Neural cell (in vitro differentiated cells): ENCODE data around the gene XKR3. TPM values are rescaled to one million over a fixed set of nuclear protein-coding genes. Genes with fewer than 3 reads are reported as not detected.

Experiments
- H2AFZ ChIP-seq: fragments of 200-600, 300-800 bp; sonication (generic), shearing (Covaris generic); 2 replicates; pipeline ENCODE4 v1.6.0; 2014; ENCODE audit warnings: low read depth, mild to moderate bottlenecking, antibody characterized with exemption, low read length, moderate library complexity
- H3F3A ChIP-seq: fragments of 200-600 bp; shearing (Covaris generic); 2 replicates; pipeline ENCODE4 v1.6.1; 2016; ENCODE audit warnings: mild to moderate bottlenecking, moderate library complexity, mixed read lengths, antibody characterized with exemption, low read length; ENCODE audit not compliant: insufficient read depth, poor library complexity, severe bottlenecking
- H3K27ac ChIP-seq: fragments of 200-600, 300-800 bp; sonication (generic), shearing (Covaris generic); 2 replicates; pipeline ENCODE4 v1.5.1; 2014; ENCODE audit warnings: mild to moderate bottlenecking, low read length, moderate library complexity
- H3K27me3 ChIP-seq: fragments of 300-800, 200-600 bp; sonication (generic), shearing (Covaris generic); 2 replicates; pipeline ENCODE4 v1.6.0; 2014; ENCODE audit warnings: mild to moderate bottlenecking, low read depth, low read length, moderate library complexity; ENCODE audit not compliant: insufficient read depth
- H3K36me3 ChIP-seq: fragments of 300-800, 200-600 bp; sonication (generic), shearing (Covaris generic); 2 replicates; pipeline ENCODE4 v1.5.1; 2014; ENCODE audit warnings: mild to moderate bottlenecking, antibody characterized with exemption, low read length, moderate library complexity; ENCODE audit not compliant: insufficient read depth
- H3K4me2 ChIP-seq: fragments of 300-800, 200-600 bp; sonication (generic), shearing (Covaris generic); 2 replicates; pipeline ENCODE4 v1.6.0; 2014; ENCODE audit warnings: mild to moderate bottlenecking, low read length
- H3K4me3 ChIP-seq: fragments of 300-800, 200-600 bp; sonication (generic), shearing (Covaris generic); 2 replicates; pipeline ENCODE4 v1.5.1; 2014; ENCODE audit warnings: mild to moderate bottlenecking, low read length, moderate library complexity
- H3K79me2 ChIP-seq: fragments of 200-600 bp; shearing (Covaris generic); replicated peaks from 2 replicates; pipeline ENCODE4 v1.6.0; 2014; ENCODE audit warnings: mild to moderate bottlenecking, low read length, moderate library complexity; ENCODE audit not compliant: insufficient read depth
- H3K9ac ChIP-seq: fragments of 300-800, 200-600 bp; sonication (generic), shearing (Covaris generic); 2 replicates; pipeline ENCODE4 v1.6.1; 2016; ENCODE audit warnings: mild to moderate bottlenecking, low read length, mixed read lengths
- H3K9me2 ChIP-seq: fragments of 200-600 bp; shearing (Covaris generic); 2 replicates; pipeline ENCODE4 v1.6.1; 2016; ENCODE audit warnings: mild to moderate bottlenecking, low read length, mixed read lengths; ENCODE audit not compliant: insufficient read depth
- H3K9me3 ChIP-seq: fragments of 200-600, 300-800 bp; sonication (generic), shearing (Covaris generic); 2 replicates; pipeline ENCODE4 v1.6.1; 2016; ENCODE audit warnings: mild to moderate bottlenecking, mixed run types, low read length, moderate library complexity, mixed read lengths
- H4K20me1 ChIP-seq: fragments of 200-600 bp; shearing (Covaris generic); 2 replicates; pipeline ENCODE4 v1.6.1; 2016; ENCODE audit warnings: mild to moderate bottlenecking, mixed run types; ENCODE audit not compliant: insufficient read depth
- EP300 ChIP-seq: fragments of 450-650 bp; conservative IDR thresholded peaks from 2 replicates; pipeline ENCODE4 v1.6.1; 2014; ENCODE audit warnings: antibody characterized with exemption, mild to moderate bottlenecking, moderate library complexity; ENCODE audit not compliant: poor library complexity, severe bottlenecking
- EZH2 ChIP-seq: fragments of 200-600, 300-800 bp; shearing (Covaris generic), sonication (generic); IDR thresholded peaks from 2 replicates; pipeline ENCODE4 v1.6.1; 2014; ENCODE audit warnings: antibody characterized with exemption, low read length, borderline replicate concordance, mild to moderate bottlenecking; ENCODE audit not compliant: insufficient read depth, poor library complexity, severe bottlenecking
- MXI1 ChIP-seq: fragments of 450-650 bp; conservative IDR thresholded peaks from 2 replicates; pipeline ENCODE4 v1.6.1; 2014; ENCODE audit warnings: antibody characterized with exemption, mild to moderate bottlenecking; ENCODE audit not compliant: poor library complexity, severe bottlenecking
- POLR2AphosphoS5 ChIP-seq: IDR thresholded peaks from 2 replicates; pipeline ENCODE4 v1.6.1; 2012
- RAD21 ChIP-seq: fragments of 450-650 bp; conservative IDR thresholded peaks from 2 replicates; pipeline ENCODE4 v1.6.1; 2014; ENCODE audit warnings: antibody characterized with exemption, mild to moderate bottlenecking, moderate library complexity
- SMC3 ChIP-seq: fragments of 450-650 bp; conservative IDR thresholded peaks from 2 replicates; pipeline ENCODE4 v1.6.1; 2014; ENCODE audit warnings: antibody characterized with exemption, mild to moderate bottlenecking, moderate library complexity; ENCODE audit not compliant: poor library complexity
- TAF1 ChIP-seq: IDR thresholded peaks from 2 replicates; pipeline ENCODE4 v1.6.1; 2012; ENCODE audit warnings: low read depth
- polyA plus RNA-seq: library from polyadenylated mRNA; depleted of rRNA; stranded (reverse); fragments of >200 nt; gene quantifications from 2 replicates; pipeline ENCODE4 v1.2.3, GENCODE V29; 2014
- TF ChIP-seq, protein P1 (sequence below): fragments of 450-650 bp; IDR thresholded peaks from 2 replicates; pipeline ENCODE4 v1.5.1; 2014; ENCODE audit warnings: antibody characterized with exemption, mild to moderate bottlenecking, moderate library complexity; ENCODE audit not compliant: poor library complexity, severe bottlenecking
- TF ChIP-seq, protein P2 (sequence below): IDR thresholded peaks from 2 replicates; pipeline ENCODE4 v1.6.1; 2012; ENCODE audit warnings: borderline replicate concordance

XKR3 gene
- polyA plus RNA-seq, 1 donor from 2014 or later, result not detected

DNA sequence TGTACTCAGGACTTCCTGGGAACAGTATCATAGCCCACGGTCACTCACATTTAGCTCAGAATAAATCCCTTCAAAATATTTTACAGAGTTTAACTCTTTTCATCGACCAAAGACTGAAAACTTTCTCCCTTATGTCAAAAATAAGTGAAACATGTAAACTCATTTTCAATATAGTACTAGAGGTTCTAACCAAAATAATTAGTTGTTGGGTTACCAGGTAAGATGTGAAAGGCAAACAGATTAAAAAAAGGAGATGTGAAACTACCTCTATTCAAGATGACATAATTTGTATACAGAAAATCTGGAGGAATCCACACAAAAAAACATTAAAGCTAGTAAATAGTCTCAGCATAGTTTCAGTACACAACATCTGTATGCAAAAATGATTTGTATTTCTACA lies 20.3 kb downstream of the XKR3 start:
- Histone ChIP-seq H3K9me3 (no peaks in the 10 kb centered on the region), H3K9ac (no peak overlapping the region), H3K4me3 (no peak overlapping the region), H4K20me1 (no peaks in the 10 kb centered on the region), H2AFZ (no peak overlapping the region), H3K36me3 (no peaks in the 10 kb centered on the region), H3K4me2 (no peak overlapping the region), H3K27me3 (no peaks in the 10 kb centered on the region), H3K27ac (no peak overlapping the region), H3F3A (no peaks in the 10 kb centered on the region), H3K79me2 (no peaks in the 10 kb centered on the region), H3K9me2 (no peaks in the 10 kb centered on the region)
- TF ChIP-seq, protein P1, sequence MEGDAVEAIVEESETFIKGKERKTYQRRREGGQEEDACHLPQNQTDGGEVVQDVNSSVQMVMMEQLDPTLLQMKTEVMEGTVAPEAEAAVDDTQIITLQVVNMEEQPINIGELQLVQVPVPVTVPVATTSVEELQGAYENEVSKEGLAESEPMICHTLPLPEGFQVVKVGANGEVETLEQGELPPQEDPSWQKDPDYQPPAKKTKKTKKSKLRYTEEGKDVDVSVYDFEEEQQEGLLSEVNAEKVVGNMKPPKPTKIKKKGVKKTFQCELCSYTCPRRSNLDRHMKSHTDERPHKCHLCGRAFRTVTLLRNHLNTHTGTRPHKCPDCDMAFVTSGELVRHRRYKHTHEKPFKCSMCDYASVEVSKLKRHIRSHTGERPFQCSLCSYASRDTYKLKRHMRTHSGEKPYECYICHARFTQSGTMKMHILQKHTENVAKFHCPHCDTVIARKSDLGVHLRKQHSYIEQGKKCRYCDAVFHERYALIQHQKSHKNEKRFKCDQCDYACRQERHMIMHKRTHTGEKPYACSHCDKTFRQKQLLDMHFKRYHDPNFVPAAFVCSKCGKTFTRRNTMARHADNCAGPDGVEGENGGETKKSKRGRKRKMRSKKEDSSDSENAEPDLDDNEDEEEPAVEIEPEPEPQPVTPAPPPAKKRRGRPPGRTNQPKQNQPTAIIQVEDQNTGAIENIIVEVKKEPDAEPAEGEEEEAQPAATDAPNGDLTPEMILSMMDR, result no peak
- no peak for TF ChIP-seq EP300
- TF ChIP-seq TAF1, result no peak
- no peak for TF ChIP-seq SMC3
- TF ChIP-seq, protein P2, sequence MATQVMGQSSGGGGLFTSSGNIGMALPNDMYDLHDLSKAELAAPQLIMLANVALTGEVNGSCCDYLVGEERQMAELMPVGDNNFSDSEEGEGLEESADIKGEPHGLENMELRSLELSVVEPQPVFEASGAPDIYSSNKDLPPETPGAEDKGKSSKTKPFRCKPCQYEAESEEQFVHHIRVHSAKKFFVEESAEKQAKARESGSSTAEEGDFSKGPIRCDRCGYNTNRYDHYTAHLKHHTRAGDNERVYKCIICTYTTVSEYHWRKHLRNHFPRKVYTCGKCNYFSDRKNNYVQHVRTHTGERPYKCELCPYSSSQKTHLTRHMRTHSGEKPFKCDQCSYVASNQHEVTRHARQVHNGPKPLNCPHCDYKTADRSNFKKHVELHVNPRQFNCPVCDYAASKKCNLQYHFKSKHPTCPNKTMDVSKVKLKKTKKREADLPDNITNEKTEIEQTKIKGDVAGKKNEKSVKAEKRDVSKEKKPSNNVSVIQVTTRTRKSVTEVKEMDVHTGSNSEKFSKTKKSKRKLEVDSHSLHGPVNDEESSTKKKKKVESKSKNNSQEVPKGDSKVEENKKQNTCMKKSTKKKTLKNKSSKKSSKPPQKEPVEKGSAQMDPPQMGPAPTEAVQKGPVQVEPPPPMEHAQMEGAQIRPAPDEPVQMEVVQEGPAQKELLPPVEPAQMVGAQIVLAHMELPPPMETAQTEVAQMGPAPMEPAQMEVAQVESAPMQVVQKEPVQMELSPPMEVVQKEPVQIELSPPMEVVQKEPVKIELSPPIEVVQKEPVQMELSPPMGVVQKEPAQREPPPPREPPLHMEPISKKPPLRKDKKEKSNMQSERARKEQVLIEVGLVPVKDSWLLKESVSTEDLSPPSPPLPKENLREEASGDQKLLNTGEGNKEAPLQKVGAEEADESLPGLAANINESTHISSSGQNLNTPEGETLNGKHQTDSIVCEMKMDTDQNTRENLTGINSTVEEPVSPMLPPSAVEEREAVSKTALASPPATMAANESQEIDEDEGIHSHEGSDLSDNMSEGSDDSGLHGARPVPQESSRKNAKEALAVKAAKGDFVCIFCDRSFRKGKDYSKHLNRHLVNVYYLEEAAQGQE, result no peak
- no peak for TF ChIP-seq POLR2AphosphoS5
- TF ChIP-seq MXI1, result no peak
- no peak for TF ChIP-seq EZH2
- TF ChIP-seq RAD21, result no peak

DNA sequence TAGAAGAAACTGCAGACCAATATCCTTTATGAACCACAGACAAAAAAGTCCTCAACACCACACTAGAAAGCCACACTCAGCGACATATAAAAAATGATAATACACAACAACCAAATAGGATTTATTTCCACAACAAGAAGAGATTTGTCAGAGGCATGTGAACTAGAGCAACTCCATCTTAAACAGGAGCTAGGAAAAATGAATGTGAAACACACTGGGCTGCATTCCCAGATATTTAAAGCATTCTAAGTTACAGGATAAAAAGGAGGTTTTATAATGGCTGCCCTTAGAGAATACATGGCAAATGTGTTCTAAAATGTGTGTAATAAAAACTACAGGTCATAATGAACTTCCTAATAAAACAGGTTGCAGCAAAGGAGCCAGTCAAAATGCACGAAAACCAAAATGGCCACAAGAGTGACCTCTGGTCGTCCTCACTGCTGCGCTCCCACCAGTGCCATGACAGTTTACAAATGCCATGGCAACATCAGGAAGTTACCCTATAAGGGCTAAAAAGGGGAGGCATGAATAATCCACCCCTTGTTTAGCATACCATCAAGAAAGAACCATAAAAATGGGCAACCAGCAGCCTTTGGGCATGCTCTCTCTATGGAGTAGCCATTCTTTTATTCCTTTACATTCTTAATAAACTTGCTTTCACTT lies 21.8 kb downstream of the XKR3 start:
- no peak for TF ChIP-seq EZH2
- no peak for TF ChIP-seq SMC3
- no peak for TF ChIP-seq POLR2AphosphoS5
- TF ChIP-seq MXI1, result no peak
- TF ChIP-seq, protein P1, result no peak
- no peak for TF ChIP-seq RAD21
- no peak for TF ChIP-seq TAF1
- TF ChIP-seq, protein P2, result no peak
- TF ChIP-seq EP300, result no peak
- no peaks in the 10 kb centered on the region for H3K79me2 ChIP-seq

More for the DNA sequence above, 21.8 kb downstream of the XKR3 start:
- H3K9me3 ChIP-seq, result no peaks in the 10 kb centered on the region
- no peaks in the 10 kb centered on the region for H3K27me3 ChIP-seq
- no peak overlapping the region for H3K27ac ChIP-seq
- no peak overlapping the region for H3K9ac ChIP-seq
- H4K20me1 ChIP-seq, result no peaks in the 10 kb centered on the region
- H3K9me2 ChIP-seq, result no peaks in the 10 kb centered on the region
- no peaks in the 10 kb centered on the region for H3F3A ChIP-seq
- H3K36me3 ChIP-seq, result no peaks in the 10 kb centered on the region
- no peak overlapping the region for H3K4me3 ChIP-seq
- no peak overlapping the region for H3K4me2 ChIP-seq
- no peak overlapping the region for H2AFZ ChIP-seq
